NCI-H1930 (cell line): ENCODE results near the gene TNF.

Experiments
- DNase-seq, 2 experiments: peaks; one replicate each; lab custom pipeline; 2025; lab: John Stamatoyannopoulos, UW

Gene TNF

GRCh38 chr6:31573239-31574105 is 1.9 kb upstream of the TNF start:
- no peak for DNase-seq

DNA sequence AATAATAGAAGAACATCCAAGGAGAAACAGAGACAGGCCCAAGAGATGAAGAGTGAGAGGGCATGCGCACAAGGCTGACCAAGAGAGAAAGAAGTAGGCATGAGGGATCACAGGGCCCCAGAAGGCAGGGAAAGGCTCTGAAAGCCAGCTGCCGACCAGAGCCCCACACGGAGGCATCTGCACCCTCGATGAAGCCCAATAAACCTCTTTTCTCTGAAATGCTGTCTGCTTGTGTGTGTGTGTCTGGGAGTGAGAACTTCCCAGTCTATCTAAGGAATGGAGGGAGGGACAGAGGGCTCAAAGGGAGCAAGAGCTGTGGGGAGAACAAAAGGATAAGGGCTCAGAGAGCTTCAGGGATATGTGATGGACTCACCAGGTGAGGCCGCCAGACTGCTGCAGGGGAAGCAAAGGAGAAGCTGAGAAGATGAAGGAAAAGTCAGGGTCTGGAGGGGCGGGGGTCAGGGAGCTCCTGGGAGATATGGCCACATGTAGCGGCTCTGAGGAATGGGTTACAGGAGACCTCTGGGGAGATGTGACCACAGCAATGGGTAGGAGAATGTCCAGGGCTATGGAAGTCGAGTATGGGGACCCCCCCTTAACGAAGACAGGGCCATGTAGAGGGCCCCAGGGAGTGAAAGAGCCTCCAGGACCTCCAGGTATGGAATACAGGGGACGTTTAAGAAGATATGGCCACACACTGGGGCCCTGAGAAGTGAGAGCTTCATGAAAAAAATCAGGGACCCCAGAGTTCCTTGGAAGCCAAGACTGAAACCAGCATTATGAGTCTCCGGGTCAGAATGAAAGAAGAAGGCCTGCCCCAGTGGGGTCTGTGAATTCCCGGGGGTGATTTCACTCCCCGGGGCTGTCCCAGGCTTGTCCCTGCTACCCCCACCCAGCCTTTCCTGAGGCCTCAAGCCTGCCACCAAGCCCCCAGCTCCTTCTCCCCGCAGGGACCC is 981 bp upstream of the TNF start:
- DNase-seq, result no peak

DNA sequence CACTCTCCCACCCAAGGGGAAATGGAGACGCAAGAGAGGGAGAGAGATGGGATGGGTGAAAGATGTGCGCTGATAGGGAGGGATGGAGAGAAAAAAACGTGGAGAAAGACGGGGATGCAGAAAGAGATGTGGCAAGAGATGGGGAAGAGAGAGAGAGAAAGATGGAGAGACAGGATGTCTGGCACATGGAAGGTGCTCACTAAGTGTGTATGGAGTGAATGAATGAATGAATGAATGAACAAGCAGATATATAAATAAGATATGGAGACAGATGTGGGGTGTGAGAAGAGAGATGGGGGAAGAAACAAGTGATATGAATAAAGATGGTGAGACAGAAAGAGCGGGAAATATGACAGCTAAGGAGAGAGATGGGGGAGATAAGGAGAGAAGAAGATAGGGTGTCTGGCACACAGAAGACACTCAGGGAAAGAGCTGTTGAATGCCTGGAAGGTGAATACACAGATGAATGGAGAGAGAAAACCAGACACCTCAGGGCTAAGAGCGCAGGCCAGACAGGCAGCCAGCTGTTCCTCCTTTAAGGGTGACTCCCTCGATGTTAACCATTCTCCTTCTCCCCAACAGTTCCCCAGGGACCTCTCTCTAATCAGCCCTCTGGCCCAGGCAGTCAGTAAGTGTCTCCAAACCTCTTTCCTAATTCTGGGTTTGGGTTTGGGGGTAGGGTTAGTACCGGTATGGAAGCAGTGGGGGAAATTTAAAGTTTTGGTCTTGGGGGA is 754 bp downstream of the TNF start:
- DNase-seq, result no peak

DNA sequence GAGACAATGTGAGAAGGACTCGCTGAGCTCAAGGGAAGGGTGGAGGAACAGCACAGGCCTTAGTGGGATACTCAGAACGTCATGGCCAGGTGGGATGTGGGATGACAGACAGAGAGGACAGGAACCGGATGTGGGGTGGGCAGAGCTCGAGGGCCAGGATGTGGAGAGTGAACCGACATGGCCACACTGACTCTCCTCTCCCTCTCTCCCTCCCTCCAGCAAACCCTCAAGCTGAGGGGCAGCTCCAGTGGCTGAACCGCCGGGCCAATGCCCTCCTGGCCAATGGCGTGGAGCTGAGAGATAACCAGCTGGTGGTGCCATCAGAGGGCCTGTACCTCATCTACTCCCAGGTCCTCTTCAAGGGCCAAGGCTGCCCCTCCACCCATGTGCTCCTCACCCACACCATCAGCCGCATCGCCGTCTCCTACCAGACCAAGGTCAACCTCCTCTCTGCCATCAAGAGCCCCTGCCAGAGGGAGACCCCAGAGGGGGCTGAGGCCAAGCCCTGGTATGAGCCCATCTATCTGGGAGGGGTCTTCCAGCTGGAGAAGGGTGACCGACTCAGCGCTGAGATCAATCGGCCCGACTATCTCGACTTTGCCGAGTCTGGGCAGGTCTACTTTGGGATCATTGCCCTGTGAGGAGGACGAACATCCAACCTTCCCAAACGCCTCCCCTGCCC is 1.7 kb downstream of the TNF start:
- DNase-seq, result no peak

DNA sequence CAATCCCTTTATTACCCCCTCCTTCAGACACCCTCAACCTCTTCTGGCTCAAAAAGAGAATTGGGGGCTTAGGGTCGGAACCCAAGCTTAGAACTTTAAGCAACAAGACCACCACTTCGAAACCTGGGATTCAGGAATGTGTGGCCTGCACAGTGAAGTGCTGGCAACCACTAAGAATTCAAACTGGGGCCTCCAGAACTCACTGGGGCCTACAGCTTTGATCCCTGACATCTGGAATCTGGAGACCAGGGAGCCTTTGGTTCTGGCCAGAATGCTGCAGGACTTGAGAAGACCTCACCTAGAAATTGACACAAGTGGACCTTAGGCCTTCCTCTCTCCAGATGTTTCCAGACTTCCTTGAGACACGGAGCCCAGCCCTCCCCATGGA is 2.2 kb downstream of the TNF start:
- no peak for DNase-seq

- DNase-seq, result no peak
Observed at GRCh38 chr6:31578184-31579118, 3.1 kb downstream of the TNF start.

DNA sequence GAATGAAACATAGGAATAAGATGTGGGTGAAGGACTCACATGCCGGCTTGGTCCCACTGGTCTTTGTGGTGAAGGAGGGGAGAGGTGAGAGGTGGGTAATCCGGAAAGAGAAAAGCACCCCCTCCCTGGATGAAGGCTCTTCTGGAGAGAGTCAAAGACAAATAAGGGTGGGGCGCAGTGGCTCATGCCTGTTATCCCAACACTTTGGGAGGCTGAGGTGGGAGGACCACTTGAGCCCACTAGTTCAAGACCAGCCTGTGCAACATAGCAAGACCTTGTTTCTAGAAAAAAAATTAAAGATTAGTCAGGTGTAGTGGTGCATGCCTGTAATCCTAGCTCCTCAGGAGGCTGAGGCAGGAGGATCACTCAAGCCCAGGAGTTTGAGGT is 3.7 kb downstream of the TNF start:
- DNase-seq, result no peak

- DNase-seq, result no peak
Observed at GRCh38 chr6:31579546-31580437, 4.4 kb downstream of the TNF start.

GRCh38 chr6:31580438-31580740 is 5.0 kb downstream of the TNF start:
- DNase-seq, result no peak

- DNase-seq, result peak; percentile 39 to 79
Observed at GRCh38 chr6:31580807-31581433, 5.6 kb downstream of the TNF start.

GRCh38 chr6:31581434-31582229 is 6.3 kb downstream of the TNF start:
- no peak for DNase-seq

GRCh38 chr6:31582230-31582643 is 6.9 kb downstream of the TNF start, which contains the start of gene LTB:
Gene LTB, minus strand, starts transcription at chr6:31582424. Its CDS starts 7 bp downstream, at chr6:31582417.
- DNase-seq, result no peak

- no peak for DNase-seq
Observed at GRCh38 chr6:31585491-31585890, 10.1 kb downstream of the TNF start.

GRCh38 chr6:31586008-31586407 is 10.6 kb downstream of the TNF start, which contains the start of gene LST1:
Gene LST1, plus strand, starts transcription at chr6:31586277. Its CDS starts 1,023 bp downstream, at chr6:31587300.
- no peak for DNase-seq

DNA sequence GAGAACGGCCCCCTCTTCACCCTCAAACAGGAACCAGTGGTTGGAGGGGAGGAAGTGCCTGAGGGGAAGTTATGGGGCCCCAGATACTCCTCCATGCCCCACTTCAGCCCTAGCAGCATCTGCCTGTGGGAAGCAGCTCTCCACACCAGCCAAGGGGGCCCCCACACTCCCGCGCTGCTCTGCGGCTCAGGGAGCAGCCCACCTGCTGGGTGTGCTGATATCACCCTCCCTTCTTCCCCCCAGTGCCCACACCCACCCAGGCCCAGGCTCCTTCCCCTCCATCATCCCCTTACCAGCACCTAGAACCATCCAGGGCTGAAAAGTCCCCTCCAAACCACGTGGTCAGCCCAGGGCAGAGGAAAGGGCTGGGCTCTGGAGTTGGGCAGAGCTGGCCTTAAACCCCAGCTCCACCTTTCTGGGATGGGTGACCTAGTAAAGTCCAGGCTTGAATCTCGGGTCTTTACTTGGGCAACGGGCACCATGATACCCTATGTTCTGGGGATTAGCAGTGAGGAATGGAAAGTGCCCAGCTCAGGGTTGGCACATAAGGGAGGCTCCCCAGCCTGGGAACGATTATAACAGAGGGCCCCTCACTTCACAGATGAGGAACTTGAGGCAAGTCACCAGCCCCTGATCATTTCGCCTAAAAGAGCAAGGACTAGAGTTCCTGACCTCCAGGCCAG is 11.4 kb downstream of the TNF start:
- no peak for DNase-seq

GRCh38 chr6:31587791-31588777 is 12.7 kb downstream of the TNF start:
- DNase-seq, result no peak
